DOHH2 (cell line): ENCODE data around the gene KIR2DL4.

ENCODE experiments used
- EZH2phosphoT487 ChIP-seq: fragments of 200-600 bp; sonication (generic); IDR thresholded peaks from 2 replicates; pipeline ENCODE4 v1.6.1; 2017; ENCODE audit warnings: borderline replicate concordance, mild to moderate bottlenecking, antibody characterized with exemption, low read length, moderate library complexity, mixed read lengths
- TF ChIP-seq, protein P1 (sequence below): fragments of 200-600 bp; sonication (generic); IDR thresholded peaks from one replicate; pipeline ENCODE4 v1.5.1; 2014; ENCODE audit warnings: antibody characterized with exemption, mild to moderate bottlenecking, low read depth, low read length; ENCODE audit not compliant: poor library complexity, severe bottlenecking

DNA sequence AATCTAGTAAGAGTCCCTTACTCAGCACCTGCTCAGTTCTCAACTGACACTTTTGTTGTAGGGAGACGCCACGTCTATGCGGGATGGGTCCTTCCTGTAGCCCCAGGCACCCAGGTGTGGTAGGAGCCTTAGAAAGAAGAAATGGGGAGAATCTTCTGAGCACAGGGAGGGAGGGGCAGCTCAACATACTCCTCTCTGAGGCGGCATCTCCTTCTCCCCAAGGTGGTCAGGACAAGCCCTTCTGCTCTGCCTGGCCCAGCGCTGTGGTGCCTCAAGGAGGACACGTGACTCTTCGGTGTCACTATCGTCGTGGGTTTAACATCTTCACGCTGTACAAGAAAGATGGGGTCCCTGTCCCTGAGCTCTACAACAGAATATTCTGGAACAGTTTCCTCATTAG lies 1.2 kb downstream of the KIR2DL4 start:
- TF ChIP-seq, protein P1, sequence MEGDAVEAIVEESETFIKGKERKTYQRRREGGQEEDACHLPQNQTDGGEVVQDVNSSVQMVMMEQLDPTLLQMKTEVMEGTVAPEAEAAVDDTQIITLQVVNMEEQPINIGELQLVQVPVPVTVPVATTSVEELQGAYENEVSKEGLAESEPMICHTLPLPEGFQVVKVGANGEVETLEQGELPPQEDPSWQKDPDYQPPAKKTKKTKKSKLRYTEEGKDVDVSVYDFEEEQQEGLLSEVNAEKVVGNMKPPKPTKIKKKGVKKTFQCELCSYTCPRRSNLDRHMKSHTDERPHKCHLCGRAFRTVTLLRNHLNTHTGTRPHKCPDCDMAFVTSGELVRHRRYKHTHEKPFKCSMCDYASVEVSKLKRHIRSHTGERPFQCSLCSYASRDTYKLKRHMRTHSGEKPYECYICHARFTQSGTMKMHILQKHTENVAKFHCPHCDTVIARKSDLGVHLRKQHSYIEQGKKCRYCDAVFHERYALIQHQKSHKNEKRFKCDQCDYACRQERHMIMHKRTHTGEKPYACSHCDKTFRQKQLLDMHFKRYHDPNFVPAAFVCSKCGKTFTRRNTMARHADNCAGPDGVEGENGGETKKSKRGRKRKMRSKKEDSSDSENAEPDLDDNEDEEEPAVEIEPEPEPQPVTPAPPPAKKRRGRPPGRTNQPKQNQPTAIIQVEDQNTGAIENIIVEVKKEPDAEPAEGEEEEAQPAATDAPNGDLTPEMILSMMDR, result no peak
- no peak for TF ChIP-seq EZH2phosphoT487
